PC-9 (cell line): ENCODE measurements around the gene TFF2.

Source experiments
- EZH2 ChIP-seq: fragments of 200-600 bp; sonication (generic); IDR thresholded peaks from 2 replicates; pipeline ENCODE4 v1.8.0; 2017; ENCODE audit warnings: antibody characterized with exemption, low read depth
- TF ChIP-seq, protein P1 (sequence below): fragments of 200-600 bp; sonication (generic); conservative IDR thresholded peaks from 2 replicates; pipeline ENCODE4 v1.6.1; 2017; ENCODE audit warnings: mixed run types, antibody characterized with exemption, mild to moderate bottlenecking, moderate library complexity

- TF ChIP-seq EZH2 = no peak
- TF ChIP-seq, protein P1, sequence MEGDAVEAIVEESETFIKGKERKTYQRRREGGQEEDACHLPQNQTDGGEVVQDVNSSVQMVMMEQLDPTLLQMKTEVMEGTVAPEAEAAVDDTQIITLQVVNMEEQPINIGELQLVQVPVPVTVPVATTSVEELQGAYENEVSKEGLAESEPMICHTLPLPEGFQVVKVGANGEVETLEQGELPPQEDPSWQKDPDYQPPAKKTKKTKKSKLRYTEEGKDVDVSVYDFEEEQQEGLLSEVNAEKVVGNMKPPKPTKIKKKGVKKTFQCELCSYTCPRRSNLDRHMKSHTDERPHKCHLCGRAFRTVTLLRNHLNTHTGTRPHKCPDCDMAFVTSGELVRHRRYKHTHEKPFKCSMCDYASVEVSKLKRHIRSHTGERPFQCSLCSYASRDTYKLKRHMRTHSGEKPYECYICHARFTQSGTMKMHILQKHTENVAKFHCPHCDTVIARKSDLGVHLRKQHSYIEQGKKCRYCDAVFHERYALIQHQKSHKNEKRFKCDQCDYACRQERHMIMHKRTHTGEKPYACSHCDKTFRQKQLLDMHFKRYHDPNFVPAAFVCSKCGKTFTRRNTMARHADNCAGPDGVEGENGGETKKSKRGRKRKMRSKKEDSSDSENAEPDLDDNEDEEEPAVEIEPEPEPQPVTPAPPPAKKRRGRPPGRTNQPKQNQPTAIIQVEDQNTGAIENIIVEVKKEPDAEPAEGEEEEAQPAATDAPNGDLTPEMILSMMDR = no peak
Observed at GRCh38 chr21:42397746-42398394, 47.1 kb upstream of the TFF2 start.
